Fibroblast of lung (primary cell): Measurements from ENCODE around the gene ZNF763.

ENCODE experiments used
- CTCF ChIP-seq, 2 donors: IDR thresholded peaks in 1 of 2; conservative IDR thresholded peaks in 1 of 2; 1 replicate in 1 of 2; 2 replicates in 1 of 2; pipeline ENCODE4 v1.5.1; 2011 to 2012; ENCODE audit warnings: low read length in 2 of 2, control low read depth in 1 of 2, inconsistent platforms in 1 of 2, low read depth in 1 of 2, mild to moderate bottlenecking in 1 of 2
- EZH2 ChIP-seq: IDR thresholded peaks from 2 replicates; pipeline ENCODE4 v1.5.1; 2012; ENCODE audit warnings: low read length, control low read depth, mild to moderate bottlenecking; ENCODE audit errors: missing control alignments

GRCh38 chr19:11950312-11950711, 14.5 kb upstream of the ZNF763 start:
- no peak for TF ChIP-seq CTCF (conservative IDR thresholded peaks at IDR 0.05 in 1 of 2, IDR thresholded peaks at IDR 0.05 in 1 of 2; ENCODE audit: low read depth in 1 of 2, low read length in 2 of 2)
- no peak for TF ChIP-seq EZH2
